Prostate gland (tissue), 2 donors: ENCODE measurements around the gene EBNA1BP2. TPM values are rescaled to one million over a fixed set of nuclear protein-coding genes. Genes with fewer than 3 reads are reported as not detected.
"Not testable (repeated sequence)": the region's sequence is repeated elsewhere in the genome, so short reads cannot be mapped to it uniquely, and the experiment has no call there.

ENCODE experiments used
- DNase-seq: peaks from one replicate; pipeline ENCODE4 v3.0.0-alpha.2; 2019; ENCODE audit warnings: low spot score
- H3K27ac ChIP-seq, 2 donors: fragments of 200-600 bp; sonication (generic); 2 replicates each; pipeline ENCODE4 v1.5.1; 2017 to 2019
- H3K27me3 ChIP-seq: fragments of 200-600 bp; sonication (generic); replicated peaks from 2 replicates; pipeline ENCODE4 v1.5.1; 2019; ENCODE audit not compliant: insufficient read depth
- H3K36me3 ChIP-seq, 2 donors: fragments of 200-600 bp; sonication (generic); 1 replicate in 1 of 2; 2 replicates in 1 of 2; pipeline versions ENCODE4 v1.5.1 to v1.8.1; 2017 to 2019
- H3K4me1 ChIP-seq: fragments of 200-600 bp; sonication (generic); replicated peaks from 2 replicates; pipeline ENCODE4 v1.5.1; 2019
- H3K4me3 ChIP-seq, 2 donors: fragments of 200-600 bp; sonication (generic); 2 replicates each; pipeline ENCODE4 v1.5.1; 2017 to 2019
- H3K9me3 ChIP-seq: fragments of 200-600 bp; sonication (generic); 2 replicates; pipeline ENCODE4 v1.5.1; 2017
- POLR2A ChIP-seq: fragments of 450-650 bp; IDR thresholded peaks from one replicate; pipeline ENCODE4 v1.6.1; 2016; ENCODE audit warnings: antibody characterized with exemption, mild to moderate bottlenecking
- POLR2AphosphoS5 ChIP-seq: sonication (generic); formaldehyde crosslinking; IDR thresholded peaks from one replicate; pipeline ENCODE4 v1.6.1; 2017; ENCODE audit warnings: antibody characterized with exemption
- WGBS: methylation state at CpG from one replicate; pipeline ENCODE4 v1.1.5; 2018; 5-methylcytosine and 5-hydroxymethylcytosine counted together
- intact Hi-C: fragments of 100-400 bp; cut with DNase I; formaldehyde crosslinking; loops from one replicate; pipeline ENCODE4 v1.14.2; 2022
- total RNA-seq, 2 donors: library from RNA; depleted of rRNA; stranded (reverse); fragments of >200 nt; gene quantifications; one replicate each; pipeline ENCODE4 v1.1.0, GENCODE V29; 2016
- TF ChIP-seq, protein P1 (sequence below), 4 experiments: fragments of 200-600 bp in 2 of 4; fragments of 450-650 bp in 2 of 4; sonication (generic) in 2 of 4; IDR thresholded peaks; 1 replicate in 3 of 4; 2 replicates in 1 of 4; pipeline ENCODE4 v1.5.1; 2016 to 2019; ENCODE audit warnings: antibody characterized with exemption in 4 of 4, mild to moderate bottlenecking in 2 of 4, moderate library complexity in 2 of 4

Gene EBNA1BP2
- total RNA-seq, 2 donors from 2014 or later, result 65.7 to 70.7 TPM

DNA sequence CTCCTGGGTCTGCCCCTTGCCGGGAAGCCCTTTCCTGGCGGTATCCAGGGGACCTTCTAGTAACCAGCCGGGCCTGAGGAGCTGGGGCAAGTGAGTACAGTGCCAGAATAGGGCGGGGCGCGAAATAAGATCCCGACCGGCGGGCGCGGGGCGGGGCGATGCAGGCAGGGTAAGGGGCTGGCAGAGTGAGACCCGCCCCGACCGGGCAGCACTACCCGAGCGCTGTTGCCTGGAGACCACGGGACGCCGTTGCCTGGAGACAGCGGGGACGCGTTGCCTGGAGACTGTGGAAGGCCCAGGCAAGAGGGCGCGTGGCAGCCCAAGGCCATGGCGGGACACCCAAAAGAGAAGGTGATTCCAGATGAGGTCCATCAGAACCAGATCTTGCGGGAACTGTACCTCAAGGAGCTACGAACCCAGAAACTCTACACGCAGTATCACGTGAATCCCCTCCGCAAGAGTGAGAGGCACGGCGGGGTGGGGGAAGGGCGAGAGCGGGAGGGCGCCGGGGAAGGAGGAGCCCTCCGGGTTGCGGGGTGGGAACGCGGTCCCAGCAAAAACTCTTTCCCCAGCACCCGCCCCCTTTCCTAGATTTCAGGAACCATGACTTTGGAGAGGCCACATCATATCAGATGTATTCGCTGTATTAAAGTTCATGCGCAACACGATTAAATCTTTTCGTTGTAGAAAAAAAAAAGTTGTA lies 24.3 kb downstream of the EBNA1BP2 start:
- WGBS, result 5% methylated on average over 46 of the region's 47 CpGs
- Histone ChIP-seq H3K4me3 (peak overlapping the region; percentile 16 to 25), H3K9me3 (no peaks in the 10 kb centered on the region), H3K27ac (no peak overlapping the region), H3K36me3 (no peaks in the 10 kb centered on the region), H3K4me1 (no peaks in the 10 kb centered on the region), H3K27me3 (no peaks in the 10 kb centered on the region)
- intact Hi-C loops, result no loop called here
- TF ChIP-seq POLR2AphosphoS5 (peak; percentile 69), POLR2A (no peak)
- peak; percentile 86 for DNase-seq

- no peaks in the 10 kb centered on the region for H3K9me3 ChIP-seq
- TF ChIP-seq POLR2A (no peak), POLR2AphosphoS5 (no peak)
- TF ChIP-seq, protein P1, sequence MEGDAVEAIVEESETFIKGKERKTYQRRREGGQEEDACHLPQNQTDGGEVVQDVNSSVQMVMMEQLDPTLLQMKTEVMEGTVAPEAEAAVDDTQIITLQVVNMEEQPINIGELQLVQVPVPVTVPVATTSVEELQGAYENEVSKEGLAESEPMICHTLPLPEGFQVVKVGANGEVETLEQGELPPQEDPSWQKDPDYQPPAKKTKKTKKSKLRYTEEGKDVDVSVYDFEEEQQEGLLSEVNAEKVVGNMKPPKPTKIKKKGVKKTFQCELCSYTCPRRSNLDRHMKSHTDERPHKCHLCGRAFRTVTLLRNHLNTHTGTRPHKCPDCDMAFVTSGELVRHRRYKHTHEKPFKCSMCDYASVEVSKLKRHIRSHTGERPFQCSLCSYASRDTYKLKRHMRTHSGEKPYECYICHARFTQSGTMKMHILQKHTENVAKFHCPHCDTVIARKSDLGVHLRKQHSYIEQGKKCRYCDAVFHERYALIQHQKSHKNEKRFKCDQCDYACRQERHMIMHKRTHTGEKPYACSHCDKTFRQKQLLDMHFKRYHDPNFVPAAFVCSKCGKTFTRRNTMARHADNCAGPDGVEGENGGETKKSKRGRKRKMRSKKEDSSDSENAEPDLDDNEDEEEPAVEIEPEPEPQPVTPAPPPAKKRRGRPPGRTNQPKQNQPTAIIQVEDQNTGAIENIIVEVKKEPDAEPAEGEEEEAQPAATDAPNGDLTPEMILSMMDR (IDR thresholded peaks at IDR 0.05), result no peak
- H3K27ac ChIP-seq, result no peak overlapping the region
- intact Hi-C loops, result no loop called here
- DNase-seq, result no peak
- H3K27me3 ChIP-seq, result no peaks in the 10 kb centered on the region
- H3K4me3 ChIP-seq, result no peak overlapping the region
- no peaks in the 10 kb centered on the region for H3K4me1 ChIP-seq
- H3K36me3 ChIP-seq, result no peaks in the 10 kb centered on the region
These were observed 27.9 kb downstream of the EBNA1BP2 start for GRCh38 chr1:43144237-43144636.

GRCh38 chr1:43143441-43143888 lies 28.6 kb downstream of the EBNA1BP2 start:
- TF ChIP-seq POLR2AphosphoS5 (no peak), POLR2A (no peak)
- TF ChIP-seq, protein P1 (IDR thresholded peaks at IDR 0.05), result peak in 1 of 4 experiments; percentile 10
- Histone ChIP-seq H3K4me1 (no peaks in the 10 kb centered on the region), H3K27ac (no peak overlapping the region), H3K36me3 (no peaks in the 10 kb centered on the region), H3K9me3 (no peaks in the 10 kb centered on the region), H3K27me3 (no peaks in the 10 kb centered on the region), H3K4me3 (no peak overlapping the region)
- no peak for DNase-seq
- 41% methylated on average over 7 of the region's 7 CpGs for WGBS
- intact Hi-C loops, result no loop called here

DNA sequence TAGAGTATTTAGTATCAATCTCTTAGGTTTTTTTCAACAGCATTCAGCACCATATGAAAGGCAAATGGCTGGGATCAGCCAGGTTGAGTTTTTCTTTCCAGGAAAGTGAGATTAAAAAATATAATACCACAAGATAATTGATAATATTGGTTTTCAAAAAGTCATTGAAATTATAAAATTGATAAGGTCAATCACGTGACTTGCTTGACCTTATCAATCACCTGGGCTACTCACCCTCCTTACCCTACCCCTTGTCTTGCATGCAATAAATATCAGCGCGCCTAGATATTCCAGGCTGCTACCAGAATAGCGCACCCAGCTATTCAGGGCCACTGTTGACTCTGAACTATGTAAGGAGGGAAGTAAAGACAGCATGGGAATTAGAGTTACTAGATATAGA lies 31.5 kb downstream of the EBNA1BP2 start:
- H3K36me3 ChIP-seq, result no peaks in the 10 kb centered on the region
- H3K4me1 ChIP-seq, result no peaks in the 10 kb centered on the region
- DNase-seq, result no peak
- no peaks in the 10 kb centered on the region for H3K9me3 ChIP-seq
- WGBS, result 98% methylated on average over 4 of the region's 4 CpGs
- no peaks in the 10 kb centered on the region for H3K27me3 ChIP-seq
- H3K4me3 ChIP-seq, result no peak overlapping the region
- intact Hi-C loops, result no loop called here
- H3K27ac ChIP-seq, result no peak overlapping the region
- no peak for TF ChIP-seq POLR2A
- TF ChIP-seq, protein P1 (IDR thresholded peaks at IDR 0.05), result no peak
- no peak for TF ChIP-seq POLR2AphosphoS5

- H3K9me3 ChIP-seq, result no peaks in the 10 kb centered on the region
- TF ChIP-seq POLR2AphosphoS5 (no peak), POLR2A (no peak)
- TF ChIP-seq, protein P1 (IDR thresholded peaks at IDR 0.05), result no peak
- no peaks in the 10 kb centered on the region for H3K4me1 ChIP-seq
- H3K27ac ChIP-seq, result no peak overlapping the region
- H3K4me3 ChIP-seq, result no peak overlapping the region
- DNase-seq, result no peak
- no peaks in the 10 kb centered on the region for H3K36me3 ChIP-seq
- intact Hi-C loops, result no loop called here
- H3K27me3 ChIP-seq, result no peaks in the 10 kb centered on the region
These were observed 32.1 kb downstream of the EBNA1BP2 start for GRCh38 chr1:43140010-43140409.

DNA sequence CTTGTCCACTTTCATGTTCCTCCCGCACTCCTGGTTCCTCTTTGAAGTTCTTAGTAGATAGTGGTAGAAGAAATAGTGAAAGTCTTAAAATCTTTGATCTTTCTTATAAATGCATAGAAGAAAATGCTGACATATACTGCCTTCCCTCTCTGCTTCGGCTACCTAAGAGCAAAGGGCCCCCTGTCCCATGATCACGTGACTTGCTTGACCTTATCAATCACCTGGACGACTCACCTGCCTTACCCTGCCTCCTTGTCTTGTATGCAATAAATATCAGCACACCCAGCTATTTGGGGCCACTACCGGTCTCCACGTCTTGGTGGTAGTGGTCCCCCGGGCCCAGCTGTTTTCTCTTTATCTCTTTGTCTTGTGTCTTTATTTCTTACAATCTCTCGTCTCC lies 32.8 kb downstream of the EBNA1BP2 start:
- H3K27ac ChIP-seq, H3K4me3 ChIP-seq, DNase-seq, H3K36me3 ChIP-seq, H3K9me3 ChIP-seq, H3K27me3 ChIP-seq, intact Hi-C loops, H3K4me1 ChIP-seq: not testable (repeated sequence)
- 92% methylated on average over 8 of the region's 8 CpGs for WGBS
